Activated effector memory CD4-positive, alpha-beta T cell treated with Interleukin-2 at 50 U/mL for 16 hours (primary cell): Measurements from ENCODE around the gene CBY1.
"Not testable (repeated sequence)": the region's sequence is repeated elsewhere in the genome, so short reads cannot be mapped to it uniquely, and the experiment has no call there.

Source experiments
- DNase-seq: peaks from one replicate; pipeline ENCODE4 v3.0.0-alpha.2; 2020

CBY1 gene

DNA sequence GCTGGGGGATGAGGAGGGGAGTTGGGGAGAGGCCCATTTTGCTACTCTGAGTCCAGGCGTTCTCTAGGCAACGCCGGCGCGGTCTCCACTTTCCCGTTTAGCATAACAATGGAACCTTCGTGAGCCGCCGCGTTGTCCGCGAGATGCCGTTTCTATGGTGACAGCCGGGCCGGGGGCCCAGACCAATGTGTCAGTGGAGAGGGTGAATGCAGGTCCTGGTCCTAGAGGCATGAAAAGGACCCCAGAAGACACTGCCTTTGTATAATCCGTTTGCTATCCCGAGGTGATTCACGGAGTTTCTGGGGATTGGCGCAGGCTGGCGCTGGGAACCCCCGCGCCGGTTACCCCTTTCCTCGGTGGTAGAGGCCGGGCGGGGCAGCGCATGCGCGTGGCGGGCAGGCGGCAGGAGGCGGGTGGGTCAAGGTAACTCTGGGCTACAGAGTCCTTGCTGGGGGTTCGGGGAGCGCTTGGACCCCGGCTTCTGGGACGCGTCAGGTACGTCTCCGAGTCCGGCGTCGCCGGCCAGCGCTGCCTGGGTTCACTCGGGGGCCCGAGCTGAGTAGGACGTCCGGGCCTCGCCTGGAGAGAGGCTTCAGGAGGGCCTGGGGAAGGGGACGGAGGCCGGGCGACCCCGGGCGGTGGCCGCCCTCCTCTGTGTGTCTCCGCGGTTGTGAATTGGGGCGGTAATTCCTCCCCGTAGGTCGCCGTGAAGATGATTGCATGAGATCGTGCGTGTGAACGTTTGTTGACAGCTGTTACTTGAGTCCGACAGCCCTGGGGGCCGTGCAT, at the start of gene CBY1, which contains the start of gene FAM227A:
Gene CBY1 (plus strand): TSS at position 383 of the 789 bp plus-strand sequence. CDS start 11,417 bp downstream, outside the sequence.
Gene FAM227A (minus strand): TSS at position 137 of the 789 bp plus-strand sequence. CDS start 6,224 bp downstream, outside the sequence.
- DNase-seq, result peak; percentile 81

DNA sequence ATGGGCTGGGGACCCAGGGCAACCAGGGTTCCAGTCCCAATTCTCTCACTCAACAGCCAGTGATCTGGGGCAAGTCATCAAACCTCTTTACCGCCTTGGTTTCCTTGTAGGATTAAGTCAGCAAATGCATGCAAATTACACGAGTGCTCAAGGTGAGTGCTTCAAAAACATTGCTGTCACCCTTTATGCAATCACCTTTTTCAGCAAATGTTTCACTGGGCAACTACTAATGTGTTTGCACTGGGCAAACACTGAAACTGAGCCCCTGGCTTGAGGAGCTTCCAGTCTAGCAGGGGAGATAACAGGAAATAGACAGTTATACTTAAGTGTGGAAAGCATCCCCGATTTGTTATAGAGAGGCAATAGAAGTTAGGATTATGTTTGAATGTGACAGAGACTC, 48.8 kb upstream of the CBY1 start:
- no peak for DNase-seq

DNA sequence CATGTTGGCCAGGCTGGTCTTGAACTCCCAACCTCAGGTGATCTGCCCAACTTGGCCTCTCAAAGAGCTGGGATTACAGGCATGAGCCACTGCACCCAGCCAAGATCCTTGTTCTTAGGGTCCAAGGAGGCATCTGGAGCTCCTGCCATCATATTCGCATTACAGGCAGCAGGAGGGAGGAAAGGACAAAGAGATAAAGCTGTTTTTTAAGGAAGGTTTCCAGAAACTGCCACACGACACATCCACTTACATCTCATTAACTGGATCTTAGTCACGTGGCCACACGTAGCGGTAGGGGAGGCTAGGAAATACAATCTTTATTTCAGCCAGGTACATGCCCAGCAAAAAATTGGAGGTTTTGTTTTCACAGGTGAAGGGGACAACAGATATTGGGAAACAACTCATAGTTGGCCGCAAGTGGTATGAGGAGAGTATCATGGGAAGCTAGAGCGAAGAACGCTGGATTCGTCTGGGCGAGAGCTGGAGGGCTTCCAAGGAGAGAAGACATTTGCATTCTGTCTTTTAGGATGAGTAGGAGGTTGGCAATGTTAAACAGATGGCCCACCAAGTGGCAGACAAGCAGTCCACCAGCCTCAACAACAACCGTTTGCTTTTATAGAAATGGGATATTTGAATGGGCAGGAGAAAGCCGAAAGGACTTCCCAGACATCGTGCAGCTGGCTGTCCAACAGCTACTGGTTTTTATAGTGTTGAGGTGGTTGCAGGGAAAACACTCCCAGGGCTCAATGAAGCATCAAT, 47.3 kb upstream of the CBY1 start:
- no peak for DNase-seq

DNA sequence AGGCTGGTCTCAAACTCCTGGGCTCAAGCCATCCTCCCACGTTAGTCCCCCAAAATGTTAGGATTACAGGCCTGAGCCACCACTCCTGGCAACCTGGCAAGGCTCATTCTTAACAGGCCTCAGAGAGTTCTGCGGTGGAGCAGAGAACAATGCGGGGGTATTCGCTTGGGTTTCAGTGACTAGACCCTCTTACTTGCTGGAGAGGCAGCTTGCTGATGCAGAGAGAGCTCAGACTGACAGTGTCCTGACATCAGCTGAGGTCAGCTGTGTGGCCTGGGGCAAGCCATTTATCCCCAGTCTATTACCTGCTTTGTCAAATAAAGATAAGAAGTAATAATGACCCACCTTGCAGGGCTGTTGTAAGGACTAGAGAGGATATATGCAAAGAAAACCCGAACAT, 46.2 kb upstream of the CBY1 start:
- DNase-seq, result no peak

DNA sequence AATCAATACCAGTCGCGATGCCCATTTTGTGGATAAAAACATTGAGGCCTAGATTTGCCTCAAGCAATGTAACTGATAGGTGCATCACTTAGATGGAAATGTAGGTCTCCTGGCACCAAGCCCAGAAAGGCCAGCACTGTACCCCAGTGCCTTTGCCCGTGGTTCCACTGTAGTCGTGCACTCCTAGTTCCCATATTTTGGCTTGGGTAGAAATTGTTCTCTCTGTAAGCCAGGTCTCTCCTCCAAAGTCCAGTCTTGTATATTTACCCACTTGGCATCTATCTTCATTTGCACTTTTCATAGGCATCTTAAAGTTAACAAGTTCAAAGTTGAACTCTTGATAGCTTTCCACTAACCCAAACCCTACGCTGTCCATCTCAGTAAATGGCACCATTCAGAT, 44.9 kb upstream of the CBY1 start:
- no peak for DNase-seq

DNA sequence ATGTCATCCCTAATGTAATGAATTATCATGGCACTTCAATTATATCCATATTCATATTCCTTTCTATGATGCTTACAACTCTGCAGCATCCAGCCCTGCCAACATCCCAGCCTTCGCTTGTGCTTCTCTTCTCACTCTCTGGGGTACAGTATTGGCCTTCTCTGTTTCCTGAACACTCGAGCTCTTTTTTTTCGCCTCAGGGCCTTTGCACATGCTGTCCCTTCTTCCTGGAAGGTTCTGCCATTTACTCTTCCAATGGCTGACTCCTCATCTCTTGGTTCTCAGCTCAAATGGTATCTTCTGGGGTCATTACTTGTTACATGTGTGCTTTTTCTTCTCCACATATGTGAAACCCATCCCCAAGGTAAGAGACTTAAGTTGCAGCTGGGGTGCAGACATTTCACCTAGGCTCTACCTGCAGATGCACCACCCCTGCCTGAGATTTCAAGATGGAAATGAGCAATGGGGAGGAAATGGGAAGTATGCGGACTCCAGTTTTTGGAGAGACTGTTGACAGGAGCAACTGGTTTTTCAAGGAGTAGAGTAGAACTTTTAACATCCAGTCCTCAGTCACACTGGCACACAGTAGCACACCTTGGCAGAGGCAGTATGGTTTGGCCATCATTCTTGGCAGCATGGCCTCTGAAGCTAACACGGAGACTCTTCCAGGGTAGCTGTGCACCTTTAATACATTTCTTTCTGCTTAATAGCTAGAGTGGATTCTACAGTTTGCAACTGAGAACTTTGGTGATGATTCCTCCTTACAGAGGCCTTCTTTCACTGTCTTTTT, 44.0 kb upstream of the CBY1 start:
- no peak for DNase-seq

DNA sequence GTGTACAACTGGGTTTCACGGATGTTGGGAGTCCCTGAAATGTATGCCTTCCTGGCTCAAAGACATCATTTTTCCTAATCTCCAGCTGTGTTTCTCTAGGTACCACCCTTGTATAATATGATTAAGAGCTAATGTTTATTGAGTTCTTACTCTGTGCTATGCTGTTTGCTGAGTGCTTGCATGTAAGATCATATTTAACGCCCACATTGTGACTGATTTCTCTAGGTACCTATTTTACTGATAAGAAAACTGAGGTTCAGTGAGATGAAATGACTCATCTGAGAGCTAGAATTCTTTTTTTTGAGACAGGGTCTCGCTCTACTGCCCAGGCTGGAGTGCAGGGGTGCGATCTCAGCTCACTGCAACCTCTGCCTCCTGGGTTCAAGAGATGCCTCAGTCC, 42.9 kb upstream of the CBY1 start:
- no peak for DNase-seq

DNA sequence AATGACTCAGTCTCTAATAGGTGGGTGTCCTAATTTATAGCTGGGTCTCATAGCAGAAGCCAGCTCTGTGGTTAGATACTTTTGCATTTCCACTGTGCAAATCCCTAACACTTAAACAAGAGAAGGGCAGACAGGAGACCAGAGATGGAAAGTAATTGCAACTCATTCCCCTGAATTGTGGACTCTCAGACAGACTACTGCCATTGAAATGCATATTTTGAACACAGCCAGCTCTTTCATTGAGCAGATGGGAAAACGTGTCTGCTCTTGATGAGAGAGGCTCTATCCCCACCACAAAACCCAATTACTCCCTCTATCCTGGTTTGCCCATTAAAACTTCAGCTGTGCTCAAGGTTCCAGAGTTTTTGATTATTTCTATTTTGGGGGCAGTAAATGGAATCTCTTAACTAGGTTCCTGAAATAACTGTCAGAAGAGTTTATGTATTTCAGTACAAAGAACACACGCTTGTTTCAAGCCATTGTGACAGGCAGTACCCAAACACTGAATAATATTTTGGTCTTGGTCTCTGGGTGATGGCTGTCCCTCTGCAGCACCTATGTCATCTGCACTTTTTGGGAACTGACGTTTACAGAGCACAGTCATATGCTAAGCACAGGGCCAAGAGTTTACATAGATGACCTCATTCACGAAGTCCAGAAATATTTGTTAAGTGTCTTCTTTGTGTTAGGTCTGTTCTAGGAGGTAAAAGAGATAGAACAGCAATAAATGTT, 41.9 kb upstream of the CBY1 start:
- no peak for DNase-seq

DNA sequence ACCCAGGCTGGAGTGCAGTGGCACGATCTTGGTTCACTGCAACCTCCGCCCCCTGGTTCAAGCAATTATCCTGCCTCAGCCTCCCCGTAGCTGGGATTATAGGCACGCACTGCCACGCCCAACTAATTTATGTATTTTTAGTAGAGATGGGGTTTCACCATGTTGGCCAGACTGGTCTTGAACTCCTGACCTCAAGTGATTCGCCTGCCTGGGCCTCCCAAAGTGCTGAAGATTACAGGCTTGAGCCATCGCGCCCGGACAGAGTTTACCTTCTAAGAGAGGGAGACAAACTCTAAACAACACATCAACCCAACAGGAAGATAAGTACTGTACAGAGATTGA, 41.4 kb upstream of the CBY1 start:
- not testable (repeated sequence) for DNase-seq

DNA sequence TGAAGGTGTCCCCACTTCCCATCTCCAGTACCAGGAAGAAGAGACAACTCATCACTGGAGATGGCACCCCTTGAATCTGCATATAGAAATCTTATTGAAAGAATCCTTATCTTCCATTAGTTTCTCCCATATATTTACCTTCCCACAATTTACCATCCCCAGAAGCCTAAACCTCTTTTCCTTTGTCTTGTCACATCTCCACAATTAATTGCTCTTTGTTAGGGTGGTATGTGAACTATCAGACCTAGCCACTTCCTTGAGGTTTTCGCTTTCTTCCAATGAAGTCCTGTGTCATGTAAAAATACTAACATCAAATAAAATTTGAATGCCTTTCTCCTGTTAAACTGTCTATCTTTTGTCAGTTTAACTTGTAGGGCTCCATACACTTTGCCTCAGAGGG, 38.2 kb upstream of the CBY1 start:
- DNase-seq, result no peak

DNA sequence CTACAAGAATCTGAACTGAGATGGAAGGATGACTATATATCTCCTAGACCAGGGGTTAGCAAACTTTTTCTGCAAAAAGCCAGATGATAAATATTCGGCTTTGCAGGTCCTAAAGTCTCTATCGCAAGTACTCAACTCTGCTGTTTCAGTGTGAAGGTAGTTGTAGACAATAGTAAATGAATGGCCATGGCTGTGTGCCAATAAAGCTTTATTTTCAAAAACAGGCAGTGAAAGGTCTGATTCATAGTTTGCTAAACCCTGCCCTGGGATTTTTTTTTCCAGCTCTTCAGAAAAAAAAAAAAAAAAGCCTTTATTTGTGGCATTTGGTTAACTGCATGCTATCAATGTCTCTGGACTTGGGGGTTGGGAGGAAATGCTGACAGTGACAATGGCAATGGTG, 37.8 kb upstream of the CBY1 start:
- no peak for DNase-seq

DNA sequence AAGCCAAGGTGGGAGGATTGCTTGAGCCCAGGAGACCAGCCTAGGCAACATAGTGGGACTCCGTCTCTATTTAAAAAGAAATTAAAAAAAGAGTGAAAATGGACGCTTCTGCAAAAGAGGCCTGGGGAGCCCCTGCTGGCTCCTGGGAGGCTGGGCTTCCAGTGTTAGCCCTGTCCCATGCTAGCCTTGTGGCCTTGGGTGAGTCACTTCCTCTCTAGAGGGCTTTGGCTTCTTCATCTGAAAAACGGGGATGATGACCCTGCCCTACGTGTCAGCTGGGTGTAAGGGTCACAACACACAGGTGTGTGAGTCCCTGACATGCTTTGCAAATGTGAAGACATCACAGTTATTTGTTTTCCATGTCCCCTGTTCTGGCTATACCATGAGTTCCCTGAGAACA, 33.1 kb upstream of the CBY1 start:
- DNase-seq, result no peak

DNA sequence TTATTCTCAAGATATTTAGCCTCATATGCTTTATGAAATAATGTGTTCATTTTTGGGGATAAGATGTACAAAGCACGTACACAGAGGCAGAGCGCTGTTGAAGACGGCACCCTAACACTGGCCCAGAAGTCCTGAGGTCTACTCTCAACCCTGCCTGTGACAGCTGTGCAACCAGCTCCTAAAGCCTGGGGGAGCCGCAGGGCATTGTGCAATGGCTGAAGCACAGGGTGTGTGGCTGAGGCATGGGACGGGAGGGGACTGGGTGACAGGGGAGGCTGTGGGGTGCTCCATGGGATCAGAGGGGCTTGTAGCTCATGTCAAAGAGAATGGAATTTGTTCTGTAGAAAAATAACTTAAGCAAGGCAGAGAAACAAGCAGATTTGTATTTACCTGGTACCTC, 28.0 kb upstream of the CBY1 start:
- DNase-seq, result no peak

DNA sequence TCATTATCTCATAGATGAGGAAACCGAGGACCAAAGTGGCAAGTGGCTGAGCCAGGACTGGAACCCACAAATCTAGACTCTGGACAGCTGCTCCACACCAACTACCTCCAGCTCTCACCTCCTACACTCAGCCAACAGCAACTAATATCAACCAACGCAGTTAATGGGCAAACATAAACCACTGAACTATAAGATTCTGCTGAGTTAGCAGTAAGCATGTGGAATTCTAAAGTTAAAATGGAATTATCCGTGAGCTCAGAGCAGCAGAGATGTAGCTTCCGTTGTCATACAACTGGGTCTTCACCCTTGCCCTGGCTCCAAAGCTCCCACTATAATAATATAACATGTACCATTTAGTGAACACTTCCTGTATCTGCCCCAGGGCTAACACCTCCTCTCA, 27.3 kb upstream of the CBY1 start:
- DNase-seq, result no peak

DNA sequence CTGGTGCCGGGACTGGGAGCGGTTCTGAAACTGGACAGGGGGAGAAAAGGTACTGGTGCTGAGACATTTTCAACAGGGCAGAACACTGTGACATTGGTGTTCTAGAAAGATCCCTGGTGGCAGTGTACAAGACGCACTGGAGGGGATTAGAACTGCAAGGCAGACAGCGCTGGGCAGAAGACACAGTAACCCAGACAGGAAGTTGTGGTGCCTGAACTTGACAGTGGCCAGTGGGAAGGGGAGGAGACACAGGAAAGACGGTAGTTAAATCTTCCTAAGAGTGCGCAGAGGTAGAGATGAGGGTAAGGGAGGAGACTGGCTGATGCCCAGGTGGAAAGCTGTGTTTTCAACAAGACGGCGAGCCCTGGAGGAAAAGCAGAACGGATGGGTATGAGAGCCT, 24.7 kb upstream of the CBY1 start:
- no peak for DNase-seq

DNA sequence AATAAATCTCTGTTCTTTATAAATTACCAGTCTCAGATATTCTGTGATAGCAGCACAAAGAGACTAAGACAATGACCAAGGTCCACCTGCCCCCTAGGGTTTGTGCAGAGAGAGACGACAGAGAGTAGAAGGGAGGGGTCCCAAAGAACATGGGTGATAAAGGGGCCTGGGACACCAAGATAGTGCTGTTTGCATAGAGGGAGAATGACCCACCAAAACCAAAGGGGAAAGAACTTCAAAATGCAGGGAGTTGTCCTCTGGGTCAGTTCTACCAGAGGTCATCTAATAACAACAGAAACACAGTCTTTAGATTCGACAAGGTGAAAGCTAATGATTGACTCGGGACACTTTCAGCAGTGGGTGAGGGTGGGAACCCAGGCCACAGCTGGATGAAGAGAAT, 23.9 kb upstream of the CBY1 start:
- no peak for DNase-seq

DNA sequence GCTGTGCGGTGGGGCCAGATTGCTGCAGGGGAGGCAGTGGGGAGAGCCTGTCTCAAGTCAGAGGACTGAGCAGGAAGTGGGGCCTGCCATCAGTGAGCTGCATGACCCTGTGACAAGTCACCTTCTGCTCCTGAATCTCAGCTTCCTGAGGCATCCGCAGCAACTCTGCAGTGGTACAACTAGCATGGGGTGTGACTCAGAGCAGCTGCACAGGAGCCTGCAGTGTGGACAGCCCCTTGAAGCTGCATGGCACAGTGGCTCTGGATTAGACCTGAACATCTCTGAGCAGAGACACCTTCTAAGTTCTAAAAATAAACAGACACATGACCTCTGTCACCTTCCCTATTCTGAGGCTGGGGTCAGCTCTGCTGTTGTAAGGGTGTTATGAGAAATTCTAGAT, 18.2 kb upstream of the CBY1 start:
- no peak for DNase-seq

DNA sequence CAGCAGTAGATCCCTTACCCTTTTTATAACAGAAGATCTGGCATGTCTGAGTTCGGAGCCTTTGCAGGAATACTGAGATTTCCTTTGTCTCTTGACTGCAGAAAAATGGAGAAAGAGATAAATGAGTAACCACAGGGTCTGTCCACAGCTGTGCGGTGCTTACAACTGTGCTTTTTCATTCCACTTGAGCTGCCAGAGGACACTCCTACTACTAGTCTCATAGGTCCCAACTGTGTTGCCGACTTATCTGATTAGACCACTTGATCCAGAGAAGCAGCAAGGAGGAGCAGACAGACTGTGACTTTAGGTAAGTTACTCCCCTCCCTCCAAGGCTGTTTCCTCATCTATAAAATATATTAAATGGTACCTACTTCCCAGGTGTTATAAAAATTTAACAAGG, 17.7 kb upstream of the CBY1 start:
- DNase-seq, result no peak

DNA sequence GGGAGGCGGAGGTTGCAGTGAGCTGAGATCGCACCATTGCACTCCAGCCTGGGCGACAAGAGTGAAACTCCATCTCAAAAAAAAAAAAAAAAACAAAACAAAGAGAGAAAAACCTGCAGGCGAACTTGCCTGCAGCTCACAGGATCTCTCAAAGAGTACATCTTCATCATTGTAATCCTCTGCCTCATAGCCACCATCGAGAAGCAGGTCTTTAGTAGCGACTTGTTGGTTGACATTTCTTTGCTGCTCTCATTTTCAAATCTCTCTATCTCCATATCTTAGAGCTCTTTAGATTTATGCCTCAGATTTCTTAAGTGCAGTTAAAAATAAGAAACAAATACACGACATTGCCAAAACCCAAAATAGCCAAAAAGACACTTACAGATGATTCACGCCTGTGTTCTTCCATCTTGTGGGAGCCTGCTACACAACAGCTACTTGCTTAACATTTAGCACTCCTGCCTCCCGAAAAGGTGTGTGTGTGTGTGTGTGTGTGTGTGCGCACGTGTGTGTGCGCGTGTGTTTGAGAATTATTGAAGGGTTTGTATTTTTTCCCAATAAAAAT, 14.9 kb upstream of the CBY1 start:
- no peak for DNase-seq

DNA sequence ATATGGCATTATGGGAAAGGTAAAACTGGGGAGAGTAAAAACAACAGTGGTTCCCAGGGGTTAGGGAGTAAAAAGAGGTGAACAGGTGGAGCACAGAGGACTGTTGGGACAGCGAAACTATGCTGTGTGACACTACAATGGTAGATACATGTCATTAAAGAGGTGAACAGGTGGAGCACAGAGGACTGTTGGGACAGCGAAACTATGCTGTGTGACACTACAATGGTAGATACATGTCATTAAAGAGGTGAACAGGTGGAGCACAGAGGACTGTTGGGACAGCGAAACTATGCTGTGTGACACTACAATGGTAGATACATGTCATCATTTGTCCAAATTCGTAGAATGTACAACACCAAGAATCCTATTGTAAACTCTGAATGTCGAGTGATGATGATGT, 12.2 kb upstream of the CBY1 start:
- not testable (repeated sequence) for DNase-seq

DNA sequence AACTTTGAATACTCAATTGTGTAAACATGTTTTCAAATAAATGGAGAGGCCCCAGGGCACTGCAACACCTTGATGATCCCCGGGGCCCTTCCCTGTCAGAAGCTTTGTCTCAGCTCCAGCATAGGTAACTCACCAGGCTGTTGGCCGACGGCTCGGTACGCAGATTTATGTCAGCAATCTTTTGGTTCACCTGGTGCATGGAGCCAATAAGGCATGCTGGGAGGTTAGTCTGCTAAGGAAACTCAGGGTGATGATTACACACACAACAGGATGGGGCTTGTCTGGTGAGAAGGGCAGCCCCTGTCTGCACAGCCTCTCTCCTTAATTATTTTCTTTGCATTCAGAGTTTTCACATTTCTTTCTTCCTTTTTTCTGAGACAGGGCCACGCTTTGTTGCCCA, 11.0 kb upstream of the CBY1 start:
- DNase-seq, result no peak

DNA sequence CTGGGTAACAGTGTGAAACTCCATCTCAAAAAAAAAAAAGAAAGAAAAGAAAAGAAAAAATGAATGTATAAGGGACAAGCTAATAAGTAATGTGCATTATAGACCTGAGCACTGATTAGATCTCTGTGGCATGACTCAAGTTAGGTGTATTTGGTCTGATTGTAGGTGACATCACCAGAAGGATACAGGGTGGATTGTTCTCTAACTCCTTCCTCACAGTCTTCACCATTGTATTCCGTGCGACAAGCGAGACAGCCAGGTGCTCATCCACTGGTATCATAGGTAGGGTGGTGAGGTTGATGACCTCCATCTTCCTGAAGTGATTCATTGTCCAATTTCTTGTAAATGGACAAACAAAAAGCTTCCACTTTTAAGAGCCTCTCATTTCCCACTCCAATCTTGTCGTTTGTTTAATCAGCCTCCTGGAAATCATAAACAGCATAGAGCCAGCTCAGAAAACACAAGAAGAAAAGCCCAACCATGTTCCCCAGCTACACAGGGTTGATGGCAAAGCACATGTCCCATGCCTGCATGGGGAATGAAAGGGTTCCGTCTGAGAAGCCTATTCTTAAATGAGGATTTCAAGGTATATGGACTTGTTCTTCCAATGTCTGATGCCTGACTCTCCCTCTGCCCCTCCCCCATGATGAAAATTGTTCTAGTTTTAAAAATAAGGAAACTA, 6.5 kb upstream of the CBY1 start:
- DNase-seq, result no peak
